ENCODE data around the gene ENG.

DNA sequence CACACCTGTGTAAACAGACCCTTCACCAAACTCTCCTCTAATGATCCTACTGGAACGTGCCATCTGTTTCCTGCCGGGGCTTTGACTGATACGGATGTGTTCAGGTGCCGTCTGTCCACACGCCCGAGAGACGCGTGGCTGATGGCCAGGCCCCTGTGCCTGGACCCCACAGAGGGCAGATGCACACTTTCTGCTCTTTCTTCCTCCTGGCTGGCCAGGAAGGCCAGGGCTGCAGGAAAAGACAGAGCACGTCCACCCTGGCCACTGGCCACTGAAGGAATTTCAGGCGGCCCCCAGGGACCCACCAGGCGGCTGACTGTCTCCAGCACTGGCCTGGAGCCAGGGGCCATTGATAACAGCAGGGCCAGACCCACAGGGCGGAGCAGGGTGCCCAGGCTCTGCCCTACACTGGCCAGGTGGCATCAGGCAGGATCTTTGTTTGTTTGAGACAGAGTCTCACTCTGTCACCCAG, 3.6 kb upstream of the ENG start:
- TF ChIP-seq POLR2A (IDR thresholded peaks at IDR 0.05; ENCODE audit: low read depth, low read length) (no peak), TAF1 (IDR thresholded peaks at IDR 0.05; ENCODE audit: borderline replicate concordance, low read depth, low read length) (no peak)
